ENCODE measurements around the gene MSL1. TPM values are rescaled to one million over a fixed set of nuclear protein-coding genes. Genes with fewer than 3 reads are reported as not detected.

Gene MSL1
- total and polyA plus RNA-seq, 9 of the 15 experiments (the other 6 are each of a cell fraction or from before 2014, with no cell fraction given): 13.8 to 120 (median 61.9) TPM

DNA sequence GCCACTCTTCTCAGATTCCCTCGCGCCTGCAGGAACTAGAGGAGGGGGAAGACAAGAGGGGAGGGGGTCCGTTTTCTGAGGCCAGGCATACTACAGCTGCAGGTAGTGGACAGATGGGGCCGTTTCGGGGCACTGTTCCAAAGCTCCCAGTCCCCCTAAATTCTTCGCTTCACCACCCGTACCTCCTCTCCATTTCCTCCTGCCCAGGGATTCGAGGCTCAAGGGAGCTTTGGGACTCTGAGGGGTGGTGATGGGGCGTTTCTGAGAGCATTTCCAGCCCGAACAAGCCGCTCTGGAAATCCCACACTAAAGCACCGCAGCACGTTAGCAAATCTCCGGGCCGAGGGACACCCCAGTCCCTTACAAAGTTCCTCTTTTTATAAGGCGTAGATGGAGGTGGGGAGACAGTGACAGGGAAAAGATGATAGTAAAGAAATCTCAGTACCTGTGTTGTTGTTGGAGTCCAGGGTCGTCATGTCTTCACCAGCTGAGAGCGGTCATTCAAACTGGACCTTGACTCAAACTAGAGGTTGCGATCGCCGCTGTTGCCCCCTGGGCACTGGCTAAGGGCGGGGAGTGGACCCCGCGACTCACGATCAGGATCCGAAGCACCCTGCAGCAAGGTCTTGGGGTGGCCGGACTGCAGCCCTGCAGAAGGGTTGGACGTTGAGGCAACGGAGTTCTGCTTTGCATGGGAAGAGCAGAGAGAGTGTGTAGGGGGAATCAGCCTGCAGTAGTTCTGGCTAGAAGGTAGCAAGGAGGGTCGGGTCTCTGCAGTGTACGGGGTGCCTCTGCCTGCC, 22.0 kb upstream of the MSL1 start (continued):
- TF ChIP-seq, protein P1, sequence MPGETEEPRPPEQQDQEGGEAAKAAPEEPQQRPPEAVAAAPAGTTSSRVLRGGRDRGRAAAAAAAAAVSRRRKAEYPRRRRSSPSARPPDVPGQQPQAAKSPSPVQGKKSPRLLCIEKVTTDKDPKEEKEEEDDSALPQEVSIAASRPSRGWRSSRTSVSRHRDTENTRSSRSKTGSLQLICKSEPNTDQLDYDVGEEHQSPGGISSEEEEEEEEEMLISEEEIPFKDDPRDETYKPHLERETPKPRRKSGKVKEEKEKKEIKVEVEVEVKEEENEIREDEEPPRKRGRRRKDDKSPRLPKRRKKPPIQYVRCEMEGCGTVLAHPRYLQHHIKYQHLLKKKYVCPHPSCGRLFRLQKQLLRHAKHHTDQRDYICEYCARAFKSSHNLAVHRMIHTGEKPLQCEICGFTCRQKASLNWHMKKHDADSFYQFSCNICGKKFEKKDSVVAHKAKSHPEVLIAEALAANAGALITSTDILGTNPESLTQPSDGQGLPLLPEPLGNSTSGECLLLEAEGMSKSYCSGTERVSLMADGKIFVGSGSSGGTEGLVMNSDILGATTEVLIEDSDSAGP (CRISPR knock-in tag; IDR thresholded peaks at IDR 0.05): peak; percentile 37; the same call in 1 of the 2 replicates
- TF ChIP-seq CBX1 (IDR thresholded peaks at IDR 0.05; ENCODE audit: low read depth) (0 out of 2 replicates have a peak, but pooled peaks have one; percentile 12), ZNF830 (CRISPR knock-in tag; IDR thresholded peaks at IDR 0.05) (0 out of 2 replicates have a peak, but pooled peaks have one; percentile 30)
- TF ChIP-seq, protein P2, sequence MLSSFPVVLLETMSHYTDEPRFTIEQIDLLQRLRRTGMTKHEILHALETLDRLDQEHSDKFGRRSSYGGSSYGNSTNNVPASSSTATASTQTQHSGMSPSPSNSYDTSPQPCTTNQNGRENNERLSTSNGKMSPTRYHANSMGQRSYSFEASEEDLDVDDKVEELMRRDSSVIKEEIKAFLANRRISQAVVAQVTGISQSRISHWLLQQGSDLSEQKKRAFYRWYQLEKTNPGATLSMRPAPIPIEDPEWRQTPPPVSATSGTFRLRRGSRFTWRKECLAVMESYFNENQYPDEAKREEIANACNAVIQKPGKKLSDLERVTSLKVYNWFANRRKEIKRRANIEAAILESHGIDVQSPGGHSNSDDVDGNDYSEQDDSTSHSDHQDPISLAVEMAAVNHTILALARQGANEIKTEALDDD (IDR thresholded peaks at IDR 0.05): no peak
- TF ChIP-seq, protein P3, sequence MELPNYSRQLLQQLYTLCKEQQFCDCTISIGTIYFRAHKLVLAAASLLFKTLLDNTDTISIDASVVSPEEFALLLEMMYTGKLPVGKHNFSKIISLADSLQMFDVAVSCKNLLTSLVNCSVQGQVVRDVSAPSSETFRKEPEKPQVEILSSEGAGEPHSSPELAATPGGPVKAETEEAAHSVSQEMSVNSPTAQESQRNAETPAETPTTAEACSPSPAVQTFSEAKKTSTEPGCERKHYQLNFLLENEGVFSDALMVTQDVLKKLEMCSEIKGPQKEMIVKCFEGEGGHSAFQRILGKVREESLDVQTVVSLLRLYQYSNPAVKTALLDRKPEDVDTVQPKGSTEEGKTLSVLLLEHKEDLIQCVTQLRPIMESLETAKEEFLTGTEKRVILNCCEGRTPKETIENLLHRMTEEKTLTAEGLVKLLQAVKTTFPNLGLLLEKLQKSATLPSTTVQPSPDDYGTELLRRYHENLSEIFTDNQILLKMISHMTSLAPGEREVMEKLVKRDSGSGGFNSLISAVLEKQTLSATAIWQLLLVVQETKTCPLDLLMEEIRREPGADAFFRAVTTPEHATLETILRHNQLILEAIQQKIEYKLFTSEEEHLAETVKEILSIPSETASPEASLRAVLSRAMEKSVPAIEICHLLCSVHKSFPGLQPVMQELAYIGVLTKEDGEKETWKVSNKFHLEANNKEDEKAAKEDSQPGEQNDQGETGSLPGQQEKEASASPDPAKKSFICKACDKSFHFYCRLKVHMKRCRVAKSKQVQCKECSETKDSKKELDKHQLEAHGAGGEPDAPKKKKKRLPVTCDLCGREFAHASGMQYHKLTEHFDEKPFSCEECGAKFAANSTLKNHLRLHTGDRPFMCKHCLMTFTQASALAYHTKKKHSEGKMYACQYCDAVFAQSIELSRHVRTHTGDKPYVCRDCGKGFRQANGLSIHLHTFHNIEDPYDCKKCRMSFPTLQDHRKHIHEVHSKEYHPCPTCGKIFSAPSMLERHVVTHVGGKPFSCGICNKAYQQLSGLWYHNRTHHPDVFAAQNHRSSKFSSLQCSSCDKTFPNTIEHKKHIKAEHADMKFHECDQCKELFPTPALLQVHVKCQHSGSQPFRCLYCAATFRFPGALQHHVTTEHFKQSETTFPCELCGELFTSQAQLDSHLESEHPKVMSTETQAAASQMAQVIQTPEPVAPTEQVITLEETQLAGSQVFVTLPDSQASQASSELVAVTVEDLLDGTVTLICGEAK (IDR thresholded peaks at IDR 0.05): 0 out of 2 replicates have a peak, but pooled peaks have one; percentile 8
- TF ChIP-seq, protein P3 (CRISPR knock-in tag; IDR thresholded peaks at IDR 0.05): no peak
- TF ChIP-seq, protein P4, sequence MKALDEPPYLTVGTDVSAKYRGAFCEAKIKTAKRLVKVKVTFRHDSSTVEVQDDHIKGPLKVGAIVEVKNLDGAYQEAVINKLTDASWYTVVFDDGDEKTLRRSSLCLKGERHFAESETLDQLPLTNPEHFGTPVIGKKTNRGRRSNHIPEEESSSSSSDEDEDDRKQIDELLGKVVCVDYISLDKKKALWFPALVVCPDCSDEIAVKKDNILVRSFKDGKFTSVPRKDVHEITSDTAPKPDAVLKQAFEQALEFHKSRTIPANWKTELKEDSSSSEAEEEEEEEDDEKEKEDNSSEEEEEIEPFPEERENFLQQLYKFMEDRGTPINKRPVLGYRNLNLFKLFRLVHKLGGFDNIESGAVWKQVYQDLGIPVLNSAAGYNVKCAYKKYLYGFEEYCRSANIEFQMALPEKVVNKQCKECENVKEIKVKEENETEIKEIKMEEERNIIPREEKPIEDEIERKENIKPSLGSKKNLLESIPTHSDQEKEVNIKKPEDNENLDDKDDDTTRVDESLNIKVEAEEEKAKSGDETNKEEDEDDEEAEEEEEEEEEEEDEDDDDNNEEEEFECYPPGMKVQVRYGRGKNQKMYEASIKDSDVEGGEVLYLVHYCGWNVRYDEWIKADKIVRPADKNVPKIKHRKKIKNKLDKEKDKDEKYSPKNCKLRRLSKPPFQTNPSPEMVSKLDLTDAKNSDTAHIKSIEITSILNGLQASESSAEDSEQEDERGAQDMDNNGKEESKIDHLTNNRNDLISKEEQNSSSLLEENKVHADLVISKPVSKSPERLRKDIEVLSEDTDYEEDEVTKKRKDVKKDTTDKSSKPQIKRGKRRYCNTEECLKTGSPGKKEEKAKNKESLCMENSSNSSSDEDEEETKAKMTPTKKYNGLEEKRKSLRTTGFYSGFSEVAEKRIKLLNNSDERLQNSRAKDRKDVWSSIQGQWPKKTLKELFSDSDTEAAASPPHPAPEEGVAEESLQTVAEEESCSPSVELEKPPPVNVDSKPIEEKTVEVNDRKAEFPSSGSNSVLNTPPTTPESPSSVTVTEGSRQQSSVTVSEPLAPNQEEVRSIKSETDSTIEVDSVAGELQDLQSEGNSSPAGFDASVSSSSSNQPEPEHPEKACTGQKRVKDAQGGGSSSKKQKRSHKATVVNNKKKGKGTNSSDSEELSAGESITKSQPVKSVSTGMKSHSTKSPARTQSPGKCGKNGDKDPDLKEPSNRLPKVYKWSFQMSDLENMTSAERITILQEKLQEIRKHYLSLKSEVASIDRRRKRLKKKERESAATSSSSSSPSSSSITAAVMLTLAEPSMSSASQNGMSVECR (CRISPR knock-in tag; IDR thresholded peaks at IDR 0.05): no peak; the same call in 1 of the 2 replicates
